HepG2 (cell line): Measurements from ENCODE around the gene GLRA3. TPM values are rescaled to one million over a fixed set of nuclear protein-coding genes. Genes with fewer than 3 reads are reported as not detected.

Experiments used
- ATAC-seq: fragments of 200-7000 bp; cut with Tn5 transposase; 3 replicates; pipeline ENCODE4 v1.9.1; 2020; ENCODE audit warnings: mild to moderate bottlenecking, moderate library complexity
- BruUV-seq: library from RNA; stranded (reverse); fragments of 400-500 nt; replicated peaks from 2 replicates; lab custom pipeline; 2021; lab: Mats Ljungman, UMichigan
- CTCF ChIA-PET: fragments of 300-600 bp; formaldehyde crosslinking; extraction: SDS; loops from one replicate; lab custom pipeline; 2021; ENCODE audit warnings: low total read pairs, inconsistent platforms, low intra/inter-chr PET ratio; lab: Yijun Ruan, JAX
- POLR2A ChIA-PET: fragments of 350-600 bp; sonication (Branson Sonifier 250); formaldehyde crosslinking; loops from one replicate; lab custom pipeline; 2020; ENCODE audit warnings: antibody characterized with exemption, inconsistent platforms; lab: Yijun Ruan, JAX
- DNase-seq: peaks from one replicate; pipeline ENCODE4 v3.0.0-alpha.2; 2015; ENCODE audit warnings: low spot score
- FAIRE-seq: peaks from 3 replicates; lab custom pipeline; 2011; peaks lifted over from hg19 to GRCh38; lab: Jason Lieb, UNC
- H2AFZ ChIP-seq: one replicate; pipeline ENCODE4 v1.6.1; 2011; ENCODE audit warnings: low read length, inconsistent platforms
- H3K27ac ChIP-seq: fragments of 300-600 bp; 3 replicates; pipeline ENCODE4 v1.8.0; 2011; ENCODE audit warnings: mixed run types, mild to moderate bottlenecking, mixed read lengths, low read length, inconsistent platforms; ENCODE audit not compliant: insufficient read depth; ENCODE audit errors: extremely low read length
- H3K27me3 ChIP-seq, 2 experiments: fragments of 200-600 bp in 1 of 2; 2 replicates in 1 of 2; 3 replicates in 1 of 2; pipeline versions ENCODE4 v1.6.0 to v1.8.0; 2011; ENCODE audit warnings: low read length in 2 of 2, mild to moderate bottlenecking in 2 of 2, moderate library complexity in 2 of 2, inconsistent platforms in 1 of 2; ENCODE audit not compliant: insufficient read depth in 2 of 2, control insufficient read depth in 1 of 2
- H3K36me3 ChIP-seq, 2 experiments: fragments of 200-600 bp in 1 of 2; replicated peaks in 1 of 2; 2 replicates in 1 of 2; 3 replicates in 1 of 2; pipeline versions ENCODE4 v1.5.1 to v1.8.0; 2011; ENCODE audit warnings: low read length in 2 of 2, inconsistent platforms in 1 of 2; ENCODE audit not compliant: insufficient read depth in 2 of 2, control insufficient read depth in 1 of 2
- H3K4me1 ChIP-seq: 2 replicates; pipeline ENCODE4 v1.5.1; 2012; ENCODE audit warnings: low read length, inconsistent platforms; ENCODE audit not compliant: insufficient read depth
- H3K4me2 ChIP-seq: 2 replicates; pipeline ENCODE4 v1.6.0; 2011; ENCODE audit warnings: low read depth, low read length, inconsistent platforms
- H3K4me3 ChIP-seq, 3 experiments: fragments of 200-600 bp in 1 of 3; sonication (generic), shearing (Covaris generic) in 1 of 3; replicated peaks in 1 of 3; 2 replicates each; pipeline ENCODE4 v1.5.1; 2011 to 2016; ENCODE audit warnings: low read length in 3 of 3, inconsistent platforms in 2 of 3, low read depth in 2 of 3, mild to moderate bottlenecking in 2 of 3, control low read depth in 1 of 3, mixed read lengths in 1 of 3; ENCODE audit not compliant: insufficient read depth in 1 of 3
- H3K79me2 ChIP-seq: one replicate; pipeline ENCODE4 v1.6.1; 2011; ENCODE audit warnings: low read length, inconsistent platforms; ENCODE audit not compliant: insufficient read depth
- H3K9ac ChIP-seq: 2 replicates; pipeline ENCODE4 v1.6.0; 2011; ENCODE audit warnings: mild to moderate bottlenecking, low read depth, low read length, inconsistent platforms; ENCODE audit not compliant: insufficient read depth
- H3K9me3 ChIP-seq: 2 replicates; pipeline ENCODE4 v1.5.1; 2012; ENCODE audit warnings: mild to moderate bottlenecking, low read length
- H4K20me1 ChIP-seq: 2 replicates; pipeline ENCODE4 v1.6.0; 2011; ENCODE audit warnings: inconsistent platforms, mild to moderate bottlenecking, low read length, moderate library complexity; ENCODE audit not compliant: insufficient read depth
- HOXA3 ChIP-seq: sonication (generic); formaldehyde crosslinking; IDR thresholded peaks from 2 replicates; pipeline ENCODE4 v1.5.0; 2020; ENCODE audit warnings: missing genetic modification reagents
- JUNB ChIP-seq: sonication (generic); formaldehyde crosslinking; IDR thresholded peaks from 2 replicates; pipeline ENCODE4 v1.8.0; 2022; ENCODE audit warnings: missing genetic modification reagents, mild to moderate bottlenecking, borderline replicate concordance
- MAF1 ChIP-seq: sonication (generic); formaldehyde crosslinking; IDR thresholded peaks from 2 replicates; pipeline ENCODE4 v1.5.0; 2020; ENCODE audit warnings: missing genetic modification reagents, borderline replicate concordance
- MXI1 ChIP-seq: IDR thresholded peaks from 3 replicates; pipeline ENCODE4 v1.6.1; 2012; ENCODE audit warnings: low read depth, low read length, inconsistent platforms, borderline replicate concordance
- MYC ChIP-seq: sonication (generic); formaldehyde crosslinking; IDR thresholded peaks from 2 replicates; pipeline ENCODE4 v1.9.0; 2021; ENCODE audit warnings: missing genetic modification reagents, borderline replicate concordance
- PHF8 ChIP-seq: sonication (generic); formaldehyde crosslinking; IDR thresholded peaks from 2 replicates; pipeline ENCODE4 v1.5.0; 2020; ENCODE audit warnings: missing genetic modification reagents
- PLRG1 ChIP-seq: fragments of 450-650 bp; conservative IDR thresholded peaks from 2 replicates; pipeline ENCODE4 v1.6.1; 2016
- POGZ ChIP-seq: sonication (generic); formaldehyde crosslinking; IDR thresholded peaks from 2 replicates; pipeline ENCODE4 v1.4.0; 2020; ENCODE audit warnings: mild to moderate bottlenecking, missing genetic modification reagents
- SETDB1 ChIP-seq: sonication (generic); formaldehyde crosslinking; IDR thresholded peaks from 2 replicates; pipeline ENCODE4 v1.5.1; 2020; ENCODE audit warnings: missing genetic modification reagents, mild to moderate bottlenecking, borderline replicate concordance
- SP1 ChIP-seq, 2 experiments: fragments of 450-650 bp in 1 of 2; sonication (generic) in 1 of 2; formaldehyde crosslinking in 1 of 2; IDR thresholded peaks; 2 replicates each; pipeline versions ENCODE4 v1.4.0 to v1.6.1; 2016 to 2020; ENCODE audit warnings: missing genetic modification reagents in 1 of 2
- ZFY ChIP-seq: sonication (generic); formaldehyde crosslinking; IDR thresholded peaks from 2 replicates; pipeline ENCODE4 v1.4.0; 2020; ENCODE audit warnings: missing genetic modification reagents
- ZNF230 ChIP-seq: sonication (generic); formaldehyde crosslinking; IDR thresholded peaks from 2 replicates; pipeline ENCODE4 v1.4.0; 2020; ENCODE audit warnings: mild to moderate bottlenecking, missing genetic modification reagents
- ZNF564 ChIP-seq: sonication (generic); formaldehyde crosslinking; IDR thresholded peaks from 2 replicates; pipeline ENCODE4 v1.8.1; 2023; ENCODE audit warnings: mild to moderate bottlenecking, missing genetic modification reagents
- ZNF639 ChIP-seq: conservative IDR thresholded peaks from 2 replicates; pipeline ENCODE4 v1.6.1; 2018; ENCODE audit warnings: missing genetic modification reagents
- ZNF772 ChIP-seq: sonication (generic); formaldehyde crosslinking; IDR thresholded peaks from 2 replicates; pipeline ENCODE4 v1.5.0; 2020; ENCODE audit warnings: mild to moderate bottlenecking, missing genetic modification reagents
- WGBS: methylation state at CpG from one replicate; pipeline ENCODE4 v1.1.6; 2017; ENCODE audit warnings: low lambda C conversion rate; 5-methylcytosine and 5-hydroxymethylcytosine counted together
- in situ Hi-C: cut with HindIII; loops from 2 replicates; pipeline ENCODE4 v1.10.0; 2017; ENCODE audit warnings: low pct_unique_long_range_greater_than_20kb; ENCODE audit not compliant: extremely low pct_ligation_motif_present
- intact Hi-C: fragments of 100-400 bp; cut with micrococcal nuclease; formaldehyde crosslinking; loops from one replicate; pipeline ENCODE4 v1.10.0; 2022; ENCODE audit not compliant: unreplicated experiment
- polyA plus RNA-seq, 8 experiments: library from polyadenylated mRNA; depleted of rRNA in 3 of 8; stranded (reverse) in 7 of 8; unstranded in 1 of 8; fragments of >200 nt; fragmentation: Illumina TruSeq in 4 of 8; extraction: Trizol in 4 of 8; gene quantifications; 2 replicates each; pipeline versions ENCODE4 v1.2.1 to v1.2.3, GENCODE V29; 2011 to 2016; ENCODE audit warnings: low read depth in 4 of 8, missing spikeins in 1 of 8, mixed read lengths in 1 of 8; ENCODE audit not compliant: insufficient read depth in 1 of 8
- total RNA-seq, 5 experiments: library from RNA; depleted of rRNA; stranded (reverse); fragments of >200 nt; fragmentation: Illumina TruSeq; extraction: Trizol; gene quantifications; 2 replicates each; pipeline ENCODE4 v1.2.3, GENCODE V29; 2016; ENCODE audit warnings: low read depth in 1 of 5

Gene GLRA3
- total and polyA plus RNA-seq, 2 of the 13 experiments (the other 11 are each of a cell fraction or from before 2014, with no cell fraction given): not detected

DNA sequence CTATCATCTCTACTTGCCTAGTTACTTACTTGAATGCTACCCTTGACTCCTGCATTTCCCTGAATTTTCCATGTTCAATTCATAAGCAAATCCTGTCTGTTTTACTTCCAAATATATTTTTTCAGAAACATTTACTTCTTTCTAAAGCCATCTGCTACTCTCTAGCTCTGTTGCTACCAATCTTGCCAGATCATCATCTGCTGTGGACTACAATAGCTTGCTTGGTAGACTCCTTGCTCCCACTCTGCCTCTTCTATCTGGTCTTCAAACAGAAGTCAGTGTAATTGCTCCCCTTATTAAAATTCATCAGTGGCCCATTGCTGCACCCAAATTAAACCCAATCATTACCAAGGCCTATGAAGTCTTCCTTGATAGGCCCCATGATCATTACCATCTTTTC, 155.2 kb downstream of the GLRA3 start (continued):
- TF ChIP-seq PHF8 (CRISPR knock-in tag): no peak
- no peak for TF ChIP-seq POGZ (CRISPR knock-in tag)
- TF ChIP-seq SETDB1: no peak
- no peak for TF ChIP-seq SP1 (IDR thresholded peaks at IDR 0.05)
- no peak for TF ChIP-seq SP1 (CRISPR knock-in tag; IDR thresholded peaks at IDR 0.05)
- no peak for TF ChIP-seq ZNF772 (CRISPR knock-in tag)
- TF ChIP-seq, all 625 proteins: peak for 0

GRCh38 chr4:174672276-174672675, 156.8 kb downstream of the GLRA3 start:
- no peak for ATAC-seq
- H3K4me2 ChIP-seq: no peak overlapping the region
- 5% methylated on average over 4 of the region's 4 CpGs for WGBS

More at GRCh38 chr4:174672276-174672675, 156.8 kb downstream of the GLRA3 start:
- Histone ChIP-seq H3K79me2 (no peaks in the 10 kb centered on the region), H2AFZ (no peak overlapping the region), H3K27me3 (no peaks in the 10 kb centered on the region), H3K36me3 (no peaks in the 10 kb centered on the region), H3K4me1 (no peaks in the 10 kb centered on the region), H3K27ac (no peak overlapping the region), H3K9me3 (no peaks in the 10 kb centered on the region), H4K20me1 (no peaks in the 10 kb centered on the region), H3K9ac (no peak overlapping the region), H3K4me3 (no peak overlapping the region)
- ChIA-PET CTCF (no interaction called here), POLR2A (no interaction called here)
- FAIRE-seq (no peak), DNase-seq (no peak)
- BruUV-seq: no TSS peak
- in situ Hi-C loops: no loop called here
- TF ChIP-seq HOXA3 (CRISPR knock-in tag): no peak
- no peak for TF ChIP-seq JUNB (CRISPR knock-in tag)
- no peak for TF ChIP-seq ZFY (CRISPR knock-in tag)
- TF ChIP-seq ZNF564 (CRISPR knock-in tag): no peak
- TF ChIP-seq MAF1: no peak
- TF ChIP-seq ZNF230 (CRISPR knock-in tag): no peak
- TF ChIP-seq PLRG1: no peak
- no peak for TF ChIP-seq ZNF639 (CRISPR knock-in tag)
- no peak for TF ChIP-seq MYC
- TF ChIP-seq MXI1: no peak
- intact Hi-C loops: no loop called here
